HTERT RPE-1 (cell line): Measurements from ENCODE around the gene ENC1.

Experiments used
- in situ Hi-C: fragments of 300-500 bp; cut with MboI; formaldehyde crosslinking; loops from 4 replicates; pipeline ENCODE4 v1.14.3; 2020; ENCODE audit warnings: low sequenced_read_pairs

Gene ENC1

DNA sequence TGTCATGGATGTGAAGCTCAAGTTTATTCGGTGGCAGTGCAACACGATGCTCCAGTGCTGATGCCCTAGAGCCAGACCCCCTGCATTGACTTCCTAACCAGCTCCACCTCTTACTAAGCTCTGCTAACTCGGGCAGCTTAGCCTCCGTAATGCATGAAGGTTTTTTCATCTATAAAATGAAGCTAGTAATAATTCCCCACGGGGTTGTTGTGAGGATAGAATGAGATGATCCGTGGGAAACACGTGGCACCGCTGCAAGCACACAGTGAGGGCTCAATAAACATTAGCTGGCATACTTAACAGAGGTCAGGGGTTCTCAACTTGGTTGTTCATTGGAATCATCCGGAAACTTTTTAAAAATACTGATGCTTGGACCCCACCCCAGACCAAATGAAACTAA lies 6.8 kb downstream of the ENC1 start:
- in situ Hi-C loops, result no loop called here

DNA sequence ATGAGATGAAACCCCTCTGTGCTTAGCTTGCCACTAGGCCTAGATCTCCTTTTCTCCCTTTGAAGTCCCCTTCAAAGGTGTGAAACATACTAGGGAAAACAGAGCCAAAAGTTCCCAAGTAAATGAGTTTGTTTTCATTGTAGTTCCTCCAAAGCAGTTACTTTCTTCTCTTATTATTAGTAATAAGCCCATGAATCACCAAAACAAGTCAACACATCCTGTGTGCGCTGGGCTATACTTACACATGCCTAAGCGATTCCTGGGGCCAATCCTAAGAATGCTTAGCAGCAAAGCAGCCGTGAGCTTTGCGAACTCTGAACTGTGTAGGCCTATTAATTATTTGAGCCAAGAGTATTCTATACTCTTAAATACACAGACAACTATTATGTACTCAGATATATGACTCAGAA lies 7.6 kb downstream of the ENC1 start:
- in situ Hi-C loops, result no loop called here

- in situ Hi-C loops, result no loop called here
Measured at GRCh38 chr5:74631081-74631953, 9.2 kb downstream of the ENC1 start.

GRCh38 chr5:74630453-74631066 lies 10.0 kb downstream of the ENC1 start:
- in situ Hi-C loops, result no loop called here

DNA sequence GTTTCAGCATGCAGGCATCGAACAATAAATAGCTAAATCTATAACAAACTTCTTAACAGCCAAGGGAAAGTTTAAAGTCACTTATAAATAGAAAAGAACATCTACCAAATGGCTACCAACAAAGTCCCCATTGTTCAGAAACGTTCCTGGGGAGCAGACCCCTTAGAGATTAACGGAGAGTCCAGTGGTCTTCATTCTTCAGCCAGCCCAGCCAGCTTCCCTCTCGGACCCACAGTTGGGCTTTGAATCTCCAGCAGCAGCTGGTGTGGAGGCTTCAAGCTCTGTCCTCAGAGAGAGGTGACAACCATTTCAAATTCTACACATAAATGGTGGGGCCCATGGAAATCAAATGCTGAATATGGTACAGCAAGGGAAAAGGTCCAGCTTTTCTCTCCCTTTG lies 11.2 kb downstream of the ENC1 start:
- in situ Hi-C loops, result no loop called here

GRCh38 chr5:74628359-74628758 lies 12.2 kb downstream of the ENC1 start:
- in situ Hi-C loops, result no loop called here

DNA sequence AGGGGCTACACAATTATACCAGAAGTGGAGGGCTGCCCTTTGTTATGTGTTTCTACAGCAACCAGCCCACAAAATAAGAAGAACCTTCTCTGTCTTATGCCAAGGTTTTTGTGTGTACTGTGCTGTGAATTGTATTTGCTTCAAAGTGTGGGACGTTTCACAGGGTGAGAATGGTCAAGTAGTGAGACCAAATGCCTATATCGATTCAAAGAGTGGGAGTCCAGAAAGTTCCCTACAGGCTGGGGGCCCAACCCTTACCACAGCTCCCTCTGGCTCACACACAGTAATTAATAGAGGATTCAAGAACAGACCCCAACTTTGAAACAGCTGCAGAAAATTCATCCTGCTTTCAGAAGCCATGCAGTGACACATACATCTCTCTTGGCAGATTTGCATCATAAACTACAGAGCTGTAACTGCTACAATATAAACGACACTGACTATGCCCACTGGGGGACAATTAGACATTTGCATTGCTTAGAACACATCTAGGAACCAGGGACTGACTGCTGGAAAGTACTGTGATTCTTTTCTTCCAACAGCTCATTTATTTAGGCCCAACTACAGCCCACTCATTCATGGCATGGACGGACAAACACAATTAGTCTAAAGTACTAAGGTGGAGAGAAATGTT lies 12.8 kb downstream of the ENC1 start:
- in situ Hi-C loops, result no loop called here

GRCh38 chr5:74626386-74627222 lies 13.9 kb downstream of the ENC1 start:
- in situ Hi-C loops, result no loop called here

- in situ Hi-C loops, result no loop called here
Measured at GRCh38 chr5:74625742-74626241, 14.7 kb downstream of the ENC1 start.

DNA sequence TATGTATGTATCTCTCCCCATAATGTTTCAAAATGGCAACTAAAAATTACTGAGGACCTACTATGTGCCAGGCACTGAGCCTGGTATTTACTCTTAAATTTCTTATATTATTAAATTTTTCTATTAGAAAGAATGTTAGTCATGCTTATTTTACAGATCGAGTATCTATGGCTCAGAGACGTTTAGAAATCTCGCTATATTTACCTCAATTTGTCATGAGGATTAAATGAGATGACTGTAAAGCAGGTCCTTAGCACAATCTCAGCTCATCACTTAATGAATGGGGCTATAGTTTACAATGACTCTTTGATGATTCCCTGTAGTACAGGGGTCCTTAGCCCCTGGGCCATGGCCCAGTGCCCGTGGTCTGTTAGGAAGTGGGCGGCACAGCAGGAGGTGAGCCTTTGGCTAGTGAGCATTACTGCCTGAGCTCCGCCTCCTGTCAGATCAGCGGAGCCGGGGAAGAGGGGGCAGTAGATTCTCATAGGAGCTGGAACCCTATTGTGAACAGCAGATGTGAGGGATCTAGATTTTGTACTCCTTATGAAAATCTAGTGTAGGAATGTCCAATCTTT lies 15.5 kb downstream of the ENC1 start:
- in situ Hi-C loops, result no loop called here

DNA sequence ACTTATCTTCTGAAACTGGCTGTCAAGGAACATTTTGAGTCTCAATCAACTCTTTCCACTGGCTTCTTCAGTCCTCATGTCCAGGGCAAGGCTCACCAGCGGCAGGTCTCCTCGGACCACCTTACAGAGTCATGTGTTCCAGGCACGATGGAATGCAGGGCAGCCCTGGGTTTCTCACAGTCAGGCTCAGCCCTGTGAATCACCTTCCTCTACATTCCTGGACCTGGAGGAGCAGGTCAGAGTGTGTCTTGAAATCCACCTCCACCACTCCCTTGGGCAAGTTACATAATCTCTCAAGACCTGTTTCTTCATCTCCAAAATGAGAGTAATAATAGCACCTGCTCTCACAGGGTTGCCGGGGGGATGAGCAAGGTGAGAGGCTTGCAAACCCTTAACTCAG lies 16.0 kb downstream of the ENC1 start:
- in situ Hi-C loops, result no loop called here

DNA sequence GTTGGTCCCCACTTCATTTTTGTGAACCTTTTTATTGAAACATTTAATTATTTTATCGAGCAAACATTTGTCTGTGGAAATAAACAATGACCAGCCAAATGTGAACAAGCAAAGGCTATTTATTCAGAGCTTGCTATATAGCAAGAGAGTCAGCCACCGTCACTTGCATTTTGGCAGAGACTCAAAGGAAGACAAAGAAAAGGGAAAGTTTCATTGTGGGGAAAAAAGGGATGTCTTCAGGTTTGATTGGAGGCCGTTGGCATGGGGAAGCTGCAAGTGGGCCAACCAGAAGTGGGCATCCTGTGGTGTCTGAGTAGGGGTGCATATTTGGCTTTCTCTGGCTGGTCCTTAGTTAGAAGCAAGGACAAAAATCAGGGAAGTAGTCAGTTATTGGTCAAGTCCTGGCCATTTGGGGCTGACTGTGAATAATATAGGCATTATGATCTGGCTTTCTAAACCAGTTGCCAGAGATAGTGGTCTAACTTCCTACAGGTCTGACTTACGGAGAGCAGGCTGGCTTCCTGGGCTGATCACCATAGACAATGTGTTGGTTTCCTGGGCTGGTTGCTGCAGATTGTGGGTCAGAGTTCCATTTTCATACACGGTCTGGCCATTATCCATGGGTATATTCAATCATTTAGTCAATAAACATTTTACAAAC lies 16.6 kb downstream of the ENC1 start:
- in situ Hi-C loops, result no loop called here

DNA sequence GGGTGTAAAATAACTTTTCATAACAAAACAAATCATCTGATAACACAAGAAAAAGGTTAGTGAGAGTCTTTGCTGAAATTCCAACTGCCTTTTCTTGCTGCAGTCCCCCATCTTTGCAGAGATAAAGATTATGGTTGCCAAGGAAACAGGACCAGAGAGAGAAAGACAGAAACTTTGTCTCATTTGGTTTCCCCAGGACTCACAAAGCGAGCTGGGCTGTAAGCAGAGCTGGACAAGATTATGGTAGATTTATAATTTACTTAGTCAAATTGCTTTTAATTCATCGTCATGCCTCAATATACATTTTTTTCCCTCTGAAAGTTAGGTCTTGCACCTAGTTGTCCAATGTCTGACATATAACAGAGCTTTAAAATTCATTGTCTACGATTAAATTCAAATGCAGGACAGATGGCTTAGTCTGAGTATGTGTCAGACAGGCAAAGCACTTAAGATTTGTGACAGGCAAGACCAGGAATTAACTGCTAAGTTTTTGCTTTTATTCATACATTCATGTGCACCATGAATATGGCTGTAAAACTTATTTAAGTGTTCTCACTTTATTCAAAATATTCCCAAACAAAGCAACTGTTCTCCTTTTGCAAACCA lies 17.4 kb downstream of the ENC1 start:
- in situ Hi-C loops, result no loop called here

- in situ Hi-C loops, result no loop called here
Measured at GRCh38 chr5:74622122-74622521, 18.4 kb downstream of the ENC1 start.

DNA sequence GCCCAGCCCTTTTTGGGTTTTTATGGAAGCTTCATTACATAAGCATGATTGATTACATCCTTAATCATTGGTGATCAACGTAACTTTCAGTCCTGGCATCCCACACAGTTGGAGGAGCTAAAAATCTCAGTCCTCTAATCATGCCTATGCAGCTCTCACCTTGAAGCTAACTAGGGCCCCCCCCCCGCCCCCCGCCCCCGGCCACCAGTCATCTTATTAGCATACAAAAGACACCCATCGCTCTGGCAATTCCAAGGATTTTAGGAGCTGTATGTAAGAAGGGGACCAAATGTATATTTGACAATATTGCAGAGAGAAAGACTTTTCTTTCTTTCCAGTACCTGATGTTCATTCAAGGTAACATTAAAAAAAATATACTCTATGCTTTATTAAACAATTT lies 19.0 kb downstream of the ENC1 start:
- in situ Hi-C loops, result no loop called here

DNA sequence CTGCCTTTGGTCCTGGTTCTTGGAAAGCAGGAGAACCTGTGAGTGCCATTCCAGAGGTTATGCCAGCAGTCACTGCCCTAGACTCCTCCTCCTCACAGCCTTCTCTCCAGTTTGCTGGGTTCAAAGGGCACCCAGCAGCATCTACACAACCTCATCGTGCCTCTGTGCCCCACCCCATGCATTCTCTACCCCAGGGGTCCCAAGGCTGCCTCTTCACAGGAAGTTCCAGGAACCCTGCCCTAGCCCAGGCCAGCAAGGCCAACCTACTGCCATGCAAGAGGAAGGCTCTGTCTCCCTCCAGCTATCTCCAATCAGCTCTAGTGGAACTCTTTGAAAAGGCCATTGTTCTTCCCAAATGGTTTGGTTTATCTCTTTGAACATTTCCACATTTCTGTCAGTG lies 21.2 kb downstream of the ENC1 start:
- in situ Hi-C loops, result no loop called here

GRCh38 chr5:74618106-74618505 lies 22.4 kb downstream of the ENC1 start:
- in situ Hi-C loops, result no loop called here

DNA sequence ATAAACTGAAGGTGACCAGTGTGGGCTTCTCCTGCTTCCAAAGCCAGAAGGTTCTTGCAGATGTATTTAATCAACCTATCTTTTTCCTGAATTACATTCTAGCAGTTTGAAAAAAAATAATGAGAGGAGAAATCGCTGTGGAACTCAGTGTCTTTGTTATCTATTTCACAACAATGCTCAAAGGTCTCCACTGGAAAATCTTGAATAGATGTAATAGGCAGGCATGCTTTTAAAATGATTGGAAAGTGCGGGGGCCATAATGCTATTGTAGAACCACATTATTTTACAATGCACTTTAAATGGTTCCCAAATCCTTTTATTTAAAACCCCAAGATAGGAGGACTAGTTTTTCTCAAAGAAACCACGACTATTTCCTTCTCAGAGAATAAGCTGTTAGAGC lies 23.3 kb downstream of the ENC1 start:
- in situ Hi-C loops, result no loop called here

- in situ Hi-C loops, result no loop called here
Measured at GRCh38 chr5:74616236-74617146, 24.0 kb downstream of the ENC1 start.
